Activated B cell treated with CpG ODN at 0.5 μM for 24 hours (primary cell): Measurements from ENCODE around the gene MFAP2. TPM values are rescaled to one million over a fixed set of nuclear protein-coding genes. Genes with fewer than 3 reads are reported as not detected.

Experiments
- ATAC-seq: fragments of 200-7000 bp; cut with Tn5 transposase; one replicate; pipeline ENCODE4 v1.10.0; 2021; ENCODE audit warnings: low read depth, mild to moderate bottlenecking, moderate library complexity
- CTCF ChIA-PET: fragments of 350-600 bp; sonication (Branson Sonifier 250); formaldehyde crosslinking; loops from one replicate; lab custom pipeline; 2021; ENCODE audit warnings: antibody characterized with exemption; lab: Charles Lee
- POLR2A ChIA-PET: fragments of 350-600 bp; sonication (Branson Sonifier 250); formaldehyde crosslinking; loops from one replicate; lab custom pipeline; 2021; ENCODE audit warnings: antibody characterized with exemption; lab: Charles Lee
- DNase-seq: peaks from one replicate; pipeline ENCODE4 v3.0.0; 2022
- H3K27ac Mint-ChIP-seq: one replicate; pipeline ENCODE4 v1.8.0; 2020; ENCODE audit warnings: mixed read lengths
- H3K27me3 Mint-ChIP-seq: one replicate; pipeline ENCODE4 v1.8.0; 2021; ENCODE audit warnings: mixed read lengths
- H3K36me3 Mint-ChIP-seq: one replicate; pipeline ENCODE4 v1.8.0; 2021; ENCODE audit warnings: low read depth, mixed read lengths
- H3K4me1 Mint-ChIP-seq: one replicate; pipeline ENCODE4 v1.8.0; 2021; ENCODE audit warnings: mixed read lengths
- H3K4me3 Mint-ChIP-seq: one replicate; pipeline ENCODE4 v1.8.0; 2020; ENCODE audit warnings: mild to moderate bottlenecking, mixed read lengths
- H3K9me3 Mint-ChIP-seq: one replicate; pipeline ENCODE4 v1.8.0; 2020; ENCODE audit warnings: mixed read lengths
- CTCF ChIP-seq: fragments of 200-600 bp; IDR thresholded peaks from one replicate; pipeline ENCODE4 v1.8.0; 2022; ENCODE audit warnings: antibody characterized with exemption, mild to moderate bottlenecking
- intact Hi-C: fragments of 100-400 bp; cut with micrococcal nuclease; formaldehyde crosslinking; loops from one replicate; pipeline ENCODE4 v1.15.1; 2024
- total RNA-seq: library from RNA; stranded (reverse); gene quantifications from 2 replicates; pipeline ENCODE4 v1.2.3, GENCODE V29; 2022

Gene MFAP2
- total RNA-seq, 1 donor from 2014 or later, result not detected

DNA sequence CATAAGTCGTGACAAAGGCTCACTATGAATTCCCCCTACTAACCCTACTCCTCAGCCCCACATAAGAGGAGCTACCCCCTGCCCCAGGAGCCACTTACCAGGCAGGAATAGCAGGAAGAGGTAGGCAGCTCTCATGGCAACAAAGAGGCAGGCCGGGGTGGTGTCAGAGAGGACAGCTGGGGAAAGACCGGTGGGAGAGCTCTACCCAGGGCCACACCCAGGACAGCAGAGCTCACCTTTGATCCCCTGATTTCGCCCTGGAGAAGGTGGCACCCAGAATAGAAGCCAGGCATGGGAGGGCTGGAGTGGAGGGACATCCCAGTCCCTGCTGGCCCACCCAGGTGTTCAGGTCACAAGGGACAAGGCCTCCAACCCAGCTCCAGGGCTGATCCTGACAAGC, 2.3 kb downstream of the MFAP2 start:
- TF ChIP-seq CTCF, result no peak
- ATAC-seq, result no peak

DNA sequence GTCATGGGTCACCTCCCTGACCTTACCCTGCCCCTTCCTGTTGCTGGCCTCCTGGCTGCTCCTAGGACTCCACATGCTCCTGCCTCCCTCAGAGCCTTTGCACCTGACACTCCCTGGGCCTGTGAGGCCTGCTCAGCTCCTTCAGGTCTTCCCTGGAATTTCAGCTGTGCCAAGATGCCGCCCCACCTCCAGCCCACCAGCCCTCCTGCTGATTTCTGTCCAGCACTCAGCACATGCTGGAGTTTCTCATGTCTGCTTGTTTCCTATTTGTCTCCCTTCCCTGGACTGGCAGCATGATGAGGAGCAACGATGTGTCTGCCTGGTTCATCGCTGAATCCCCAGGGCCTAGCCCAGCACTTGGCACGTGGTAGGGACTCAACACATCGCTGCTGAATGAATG, 3.0 kb downstream of the MFAP2 start:
- POLR2A ChIA-PET, result no interaction called here

More for the DNA sequence above, 2.3 kb downstream of the MFAP2 start:
- Mint-ChIP-seq H3K36me3 (no peaks in the 10 kb centered on the region), H3K27me3 (peaks cover 17% of the 10 kb centered on the region), H3K9me3 (no peaks in the 10 kb centered on the region), H3K27ac (no peak overlapping the region), H3K4me3 (no peak overlapping the region), H3K4me1 (peaks cover 8% of the 10 kb centered on the region)
- POLR2A ChIA-PET, result no interaction called here
- intact Hi-C loops, result no loop called here
- DNase-seq, result no peak
- CTCF ChIA-PET, result no interaction called here

DNA sequence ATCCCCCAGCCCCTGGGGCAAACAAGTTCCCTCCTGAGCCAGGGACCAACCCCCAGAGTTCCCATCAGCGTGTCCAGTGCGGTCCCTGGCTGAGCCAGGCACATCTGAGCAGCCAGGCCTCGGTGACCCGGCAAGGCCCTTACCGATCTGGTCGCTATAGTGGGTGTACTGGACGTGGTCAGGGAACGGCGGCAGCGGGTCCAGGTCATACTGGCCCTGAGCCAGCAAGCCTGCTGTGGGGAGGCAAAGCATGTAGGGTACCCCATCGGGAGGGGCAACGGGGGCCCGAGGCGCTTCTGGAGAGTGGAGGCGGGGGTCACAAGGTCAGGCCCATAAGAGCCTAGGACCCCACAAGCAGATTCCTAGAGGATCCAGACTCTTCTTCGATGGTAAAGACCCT, 3.5 kb downstream of the MFAP2 start:
- TF ChIP-seq CTCF, result no peak
- no peak for ATAC-seq
- H3K9me3 Mint-ChIP-seq, result no peaks in the 10 kb centered on the region
- intact Hi-C loops, result no loop called here
- no peak for DNase-seq
- ChIA-PET POLR2A (no interaction called here), CTCF (no interaction called here)
- H3K4me3 Mint-ChIP-seq, result no peak overlapping the region
- no peak overlapping the region for H3K27ac Mint-ChIP-seq
- H3K27me3 Mint-ChIP-seq, result peaks cover 12% of the 10 kb centered on the region
- H3K4me1 Mint-ChIP-seq, result peaks cover 8% of the 10 kb centered on the region
- no peaks in the 10 kb centered on the region for H3K36me3 Mint-ChIP-seq

More for the DNA sequence above, 3.0 kb downstream of the MFAP2 start:
- intact Hi-C loops, result no loop called here
- Mint-ChIP-seq H3K9me3 (no peaks in the 10 kb centered on the region), H3K27me3 (peaks cover 14% of the 10 kb centered on the region), H3K4me3 (no peak overlapping the region), H3K27ac (no peak overlapping the region), H3K4me1 (peaks cover 8% of the 10 kb centered on the region), H3K36me3 (no peaks in the 10 kb centered on the region)
- DNase-seq (no peak), ATAC-seq (no peak)
- no peak for TF ChIP-seq CTCF
- CTCF ChIA-PET, result no interaction called here

- H3K27ac Mint-ChIP-seq, result no peak overlapping the region
- CTCF ChIA-PET, result no interaction called here
These were observed 4.6 kb downstream of the MFAP2 start for GRCh38 chr1:16975838-16976237.

GRCh38 chr1:16975211-16975610, 5.2 kb downstream of the MFAP2 start:
- DNase-seq (no peak), ATAC-seq (no peak)
- no peaks in the 10 kb centered on the region for H3K9me3 Mint-ChIP-seq
- H3K36me3 Mint-ChIP-seq, result no peaks in the 10 kb centered on the region
- no peaks in the 10 kb centered on the region for H3K27me3 Mint-ChIP-seq
- TF ChIP-seq CTCF, result no peak
- H3K27ac Mint-ChIP-seq, result no peak overlapping the region
- no peaks in the 10 kb centered on the region for H3K4me1 Mint-ChIP-seq
- ChIA-PET CTCF (no interaction called here), POLR2A (no interaction called here)
- intact Hi-C loops, result no loop called here
- H3K4me3 Mint-ChIP-seq, result no peak overlapping the region

More at GRCh38 chr1:16975838-16976237, 4.6 kb downstream of the MFAP2 start:
- no peak for DNase-seq
- intact Hi-C loops, result no loop called here
- Mint-ChIP-seq H3K9me3 (no peaks in the 10 kb centered on the region), H3K4me3 (no peak overlapping the region), H3K4me1 (peaks cover 3% of the 10 kb centered on the region), H3K36me3 (no peaks in the 10 kb centered on the region), H3K27me3 (peaks cover 3% of the 10 kb centered on the region)
- no peak for ATAC-seq
- no peak for TF ChIP-seq CTCF
- POLR2A ChIA-PET, result no interaction called here
